HG03442 (cell line): ENCODE data around the gene CALHM3.
"Not testable (repeated sequence)": the region's sequence is repeated elsewhere in the genome, so short reads cannot be mapped to it uniquely, and the experiment has no call there.

Experiments
- ATAC-seq: cut with Tn5 transposase; IDR thresholded peaks from one replicate; pipeline ENCODE4 v1.9.1; 2021; ENCODE audit warnings: mild to moderate bottlenecking, moderate library complexity; ENCODE audit not compliant: unreplicated experiment

CALHM3 gene, protein sequence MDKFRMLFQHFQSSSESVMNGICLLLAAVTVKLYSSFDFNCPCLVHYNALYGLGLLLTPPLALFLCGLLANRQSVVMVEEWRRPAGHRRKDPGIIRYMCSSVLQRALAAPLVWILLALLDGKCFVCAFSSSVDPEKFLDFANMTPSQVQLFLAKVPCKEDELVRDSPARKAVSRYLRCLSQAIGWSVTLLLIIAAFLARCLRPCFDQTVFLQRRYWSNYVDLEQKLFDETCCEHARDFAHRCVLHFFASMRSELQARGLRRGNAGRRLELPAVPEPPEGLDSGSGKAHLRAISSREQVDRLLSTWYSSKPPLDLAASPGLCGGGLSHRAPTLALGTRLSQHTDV

DNA sequence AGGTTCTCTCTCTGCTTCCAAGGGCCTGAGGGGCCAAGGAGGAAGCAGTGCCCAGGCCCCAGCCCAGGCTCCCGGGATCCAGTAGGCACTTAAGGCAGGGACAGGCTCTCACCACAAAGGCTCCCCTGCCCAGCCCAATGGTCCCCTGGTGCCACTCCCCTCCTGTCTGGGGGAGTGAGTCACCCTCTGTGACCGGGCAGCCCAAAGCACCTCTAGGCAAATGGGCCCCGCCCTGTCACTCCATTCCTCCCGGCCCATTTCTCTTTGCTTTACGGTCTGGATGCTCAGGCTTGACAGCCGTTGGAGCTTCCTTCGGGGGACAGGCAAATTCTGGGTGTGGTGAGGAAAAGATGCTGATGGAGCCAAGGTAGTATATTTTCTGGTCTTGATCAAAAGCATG lies at the start of gene CALHM3:
Gene CALHM3 (minus strand): TSS at position 106 of the 400 bp plus-strand sequence. CDS start 208 bp downstream, outside the sequence.
- no peak for ATAC-seq

DNA sequence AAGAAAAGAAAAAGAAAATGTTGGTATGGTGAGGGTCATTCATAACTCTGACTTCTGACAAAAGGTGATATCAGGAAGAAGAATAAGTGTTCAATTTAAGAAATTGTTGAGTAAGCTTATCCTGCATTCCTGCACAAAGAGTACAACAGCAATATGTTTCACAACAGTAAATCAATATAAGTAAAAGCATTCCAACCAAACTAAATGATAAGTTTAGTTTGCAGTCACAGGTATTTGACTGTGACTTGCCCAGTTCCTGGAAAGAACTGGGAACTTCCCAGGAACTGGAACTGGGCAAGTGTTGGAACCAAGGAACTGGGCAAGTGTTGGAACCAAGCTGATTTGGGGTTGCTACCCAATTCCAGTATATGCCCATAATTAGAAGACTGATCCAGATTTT lies 49.5 kb upstream of the CALHM3 start:
- ATAC-seq = no peak

DNA sequence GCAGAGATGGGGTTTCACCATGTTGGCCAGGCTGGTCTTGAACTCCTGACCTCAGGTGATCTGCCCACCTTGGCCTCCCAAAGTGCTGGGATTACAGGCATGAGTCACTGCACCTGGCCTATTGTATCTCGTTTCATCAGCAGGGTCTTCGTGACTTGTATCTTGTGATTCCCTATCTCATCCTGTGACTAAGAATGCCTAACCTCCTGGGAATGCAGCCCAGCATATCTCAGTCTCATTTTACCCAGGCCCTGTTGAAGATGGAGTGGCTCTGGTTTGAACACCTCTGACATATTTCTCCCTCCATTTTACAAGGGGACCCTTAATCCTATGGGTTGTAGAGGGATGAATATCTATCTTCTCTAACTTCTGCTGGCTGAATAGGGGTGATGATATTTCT lies 48.4 kb upstream of the CALHM3 start:
- ATAC-seq = not testable (repeated sequence)

DNA sequence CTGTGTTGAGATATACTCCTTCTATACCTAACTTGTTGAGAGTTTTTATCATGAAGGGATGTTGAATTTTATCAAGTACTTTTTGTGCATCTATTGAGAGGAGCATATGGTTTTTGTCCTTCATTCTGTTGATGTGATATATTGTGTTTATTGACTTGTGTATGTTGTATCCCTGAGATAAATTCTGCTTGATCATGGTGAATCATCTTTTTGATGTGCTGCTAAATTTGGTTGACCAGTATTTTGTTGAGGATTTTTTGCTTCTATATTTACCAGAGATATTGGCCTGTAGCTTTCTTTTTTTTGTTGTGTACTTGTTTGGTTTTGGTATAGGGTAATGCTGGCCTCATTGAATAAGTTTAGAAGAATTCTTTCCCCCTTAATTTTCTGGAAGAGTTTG lies 46.9 kb upstream of the CALHM3 start:
- ATAC-seq = no peak

DNA sequence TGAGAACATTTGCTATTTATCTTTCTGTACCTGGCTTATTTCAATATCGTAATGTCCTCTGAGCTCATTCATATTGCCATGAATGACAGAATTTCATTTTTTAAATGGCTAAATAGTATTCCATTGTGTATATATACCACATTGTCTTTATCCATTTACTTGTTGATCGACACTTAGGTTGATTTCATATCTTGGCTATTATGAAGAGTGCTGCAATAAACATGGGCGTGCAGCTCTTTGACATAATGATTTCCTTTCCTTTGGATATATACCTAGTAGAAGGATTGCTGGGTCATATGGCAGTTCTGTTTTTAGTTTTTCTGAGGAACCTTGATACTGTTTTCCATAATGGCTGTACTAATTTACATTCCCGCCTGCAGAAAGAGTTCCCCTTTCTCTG lies 44.6 kb upstream of the CALHM3 start:
- no peak for ATAC-seq

DNA sequence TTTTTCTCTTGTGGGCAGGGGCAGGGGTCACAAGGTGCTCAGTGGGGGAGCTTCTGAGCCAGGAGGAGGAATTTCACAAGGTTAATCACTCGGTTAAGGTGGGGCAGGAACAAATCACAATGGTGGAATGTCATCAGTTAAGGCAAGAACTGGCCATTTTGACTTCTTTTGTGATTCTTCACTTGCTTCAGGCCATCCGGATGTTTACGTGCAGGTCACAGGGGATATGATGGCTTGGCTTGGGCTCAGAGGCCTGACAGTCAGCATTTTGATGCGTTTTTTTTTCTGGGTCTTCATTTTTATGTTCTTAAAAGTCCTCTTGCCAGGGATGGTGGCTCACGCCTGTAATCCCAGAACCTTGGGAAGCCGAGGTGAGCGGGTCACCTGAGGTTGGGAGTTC lies 43.0 kb upstream of the CALHM3 start:
- ATAC-seq = not testable (repeated sequence)

DNA sequence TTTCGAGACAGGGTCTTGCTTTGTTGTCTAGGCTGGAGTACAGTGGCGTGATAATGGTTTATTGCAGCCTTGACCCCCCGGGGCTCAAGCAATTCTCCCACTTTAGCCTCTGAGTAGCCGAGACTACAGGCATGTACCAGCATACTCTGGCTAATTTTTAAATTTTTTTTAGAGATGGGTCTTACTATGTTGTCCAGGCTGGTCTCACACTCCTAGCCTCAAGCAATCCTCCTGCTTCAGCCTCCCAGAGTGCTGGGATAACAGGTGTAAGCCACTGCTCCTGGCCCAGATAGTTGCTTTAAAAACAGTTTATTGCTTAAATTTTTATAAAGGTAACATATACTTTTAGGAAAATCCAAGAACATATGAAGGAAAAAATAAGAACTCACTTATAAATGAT lies 40.8 kb upstream of the CALHM3 start:
- no peak for ATAC-seq

DNA sequence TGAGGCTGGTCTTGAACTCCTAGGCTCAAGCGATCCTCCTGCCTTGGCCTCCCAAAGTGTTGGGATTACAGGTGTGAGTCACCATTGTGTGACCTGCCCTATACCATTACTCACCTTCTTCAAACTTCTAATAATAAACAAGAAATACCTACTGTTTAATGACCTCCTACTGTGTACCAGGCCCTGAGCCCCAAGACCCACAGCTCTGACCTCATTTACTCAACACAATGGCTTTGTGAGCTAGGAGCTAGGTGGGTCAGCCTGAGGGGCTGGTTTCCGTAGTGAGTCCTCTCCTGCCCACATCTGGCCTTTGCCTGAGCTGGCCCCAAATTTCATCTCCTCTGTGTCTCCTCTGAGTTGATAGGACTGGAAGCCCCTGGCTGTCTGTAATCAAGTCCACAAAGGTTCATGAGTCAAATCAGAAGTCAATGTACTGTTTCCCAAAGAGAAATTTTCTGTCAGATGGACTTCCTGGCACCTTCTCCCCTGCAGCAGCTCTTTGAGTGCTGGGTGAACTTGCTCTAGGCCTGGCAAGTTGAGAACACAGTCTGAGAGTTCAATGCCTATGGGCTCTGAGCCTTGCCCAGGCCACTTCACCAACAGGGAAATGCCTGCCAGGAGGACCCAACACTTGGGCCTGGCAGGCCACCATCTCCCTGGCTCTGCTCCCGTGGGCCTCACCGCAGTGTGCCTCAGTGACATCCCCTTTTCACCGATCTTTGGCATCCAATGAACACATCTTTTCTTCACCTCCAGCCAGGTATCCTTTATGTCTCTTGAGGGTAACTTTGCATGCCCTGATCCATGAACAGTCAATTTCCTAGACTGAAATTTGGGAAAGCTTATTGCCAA lies 38.4 kb upstream of the CALHM3 start:
- no peak for ATAC-seq

DNA sequence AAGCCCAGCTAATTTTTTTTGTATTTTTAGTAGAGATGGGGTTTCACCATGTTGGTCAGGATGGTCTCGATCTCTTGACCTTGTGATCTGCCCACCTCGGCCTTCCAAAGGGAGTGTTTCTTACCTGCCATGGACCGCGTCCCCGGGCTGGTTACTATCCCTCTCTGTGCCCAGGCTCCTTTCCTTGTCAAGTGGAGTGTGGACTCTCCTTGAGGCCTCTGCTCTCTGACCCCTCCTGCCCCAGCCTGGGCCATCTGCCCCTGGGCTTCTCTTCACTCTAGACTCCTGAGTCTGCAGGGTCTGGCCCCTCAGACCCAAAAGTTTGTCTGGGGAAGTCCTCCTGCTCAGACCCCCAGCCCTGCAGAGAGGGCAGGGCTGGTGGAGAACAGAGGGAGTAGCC lies 35.2 kb upstream of the CALHM3 start:
- ATAC-seq = no peak

DNA sequence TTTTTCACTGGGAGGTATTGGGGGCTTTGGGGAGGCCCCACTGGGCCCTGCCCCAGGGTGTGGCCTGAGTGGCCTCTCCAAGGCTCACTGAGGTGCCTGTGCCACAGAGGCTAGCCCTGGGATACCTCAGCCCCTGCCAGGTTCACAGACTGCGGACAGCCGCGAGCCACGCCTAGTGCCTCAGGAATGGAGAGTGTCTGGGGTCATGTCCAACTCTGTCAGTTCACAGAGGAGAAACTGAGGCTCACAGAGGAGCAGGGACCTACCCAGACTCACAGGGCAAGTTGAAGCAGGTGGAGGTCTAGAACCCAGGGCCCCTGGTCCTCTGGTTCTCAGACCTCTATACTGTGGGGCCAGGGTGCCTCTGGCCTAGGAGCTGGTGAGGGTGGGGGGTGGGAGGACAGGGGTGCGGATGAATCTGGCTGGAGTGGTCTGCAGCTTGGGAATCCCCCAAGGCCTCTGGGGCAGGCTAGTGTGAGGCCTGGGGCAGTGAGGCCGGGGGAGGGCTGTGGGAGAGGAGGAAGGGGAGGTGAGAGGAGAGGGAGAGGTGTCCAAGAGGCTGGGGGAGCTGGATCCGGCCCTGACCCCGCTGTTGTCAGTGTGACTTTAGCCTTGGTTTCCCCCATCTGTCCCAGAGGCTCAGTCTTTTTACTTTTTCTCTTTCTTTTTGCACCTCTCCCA lies 34.5 kb upstream of the CALHM3 start:
- no peak for ATAC-seq

DNA sequence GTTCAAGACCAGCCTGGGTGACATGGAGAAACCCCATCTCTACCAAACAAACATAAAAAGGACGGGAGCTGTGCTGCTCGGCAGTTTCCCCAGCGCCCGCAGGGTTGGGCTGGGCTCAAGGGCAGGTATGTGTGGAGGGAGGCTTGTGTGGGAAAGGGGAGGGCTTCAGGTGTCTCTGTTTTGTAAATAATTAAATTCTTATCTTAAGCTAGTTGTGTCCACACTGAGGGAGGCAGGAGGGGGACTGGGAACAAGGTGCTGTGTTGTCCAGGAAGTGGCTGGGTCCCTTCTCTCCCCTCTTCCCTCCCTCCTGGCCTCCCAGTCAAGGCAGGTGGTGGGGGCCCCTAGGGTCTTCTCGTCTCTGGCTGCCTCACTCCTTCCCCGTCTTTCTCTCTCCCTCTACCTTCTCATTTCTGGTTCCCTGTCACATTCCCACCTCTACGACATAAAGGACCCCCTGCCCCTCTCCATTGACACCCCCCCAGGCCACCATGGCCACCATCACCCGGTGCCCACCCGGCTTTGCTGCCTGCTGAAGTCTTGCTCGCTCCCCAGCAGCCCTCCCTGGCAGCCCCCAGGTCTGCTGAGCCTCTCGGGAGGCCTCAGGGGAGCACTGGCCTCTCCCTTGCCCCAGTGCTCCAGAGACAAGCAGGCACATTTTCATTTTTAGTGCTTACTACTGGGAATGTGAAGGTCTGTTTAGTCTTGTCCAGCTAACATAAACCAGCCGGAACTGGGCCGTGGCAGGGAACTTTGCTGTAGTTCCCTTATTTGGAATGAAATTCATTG lies 33.7 kb upstream of the CALHM3 start:
- ATAC-seq = no peak

DNA sequence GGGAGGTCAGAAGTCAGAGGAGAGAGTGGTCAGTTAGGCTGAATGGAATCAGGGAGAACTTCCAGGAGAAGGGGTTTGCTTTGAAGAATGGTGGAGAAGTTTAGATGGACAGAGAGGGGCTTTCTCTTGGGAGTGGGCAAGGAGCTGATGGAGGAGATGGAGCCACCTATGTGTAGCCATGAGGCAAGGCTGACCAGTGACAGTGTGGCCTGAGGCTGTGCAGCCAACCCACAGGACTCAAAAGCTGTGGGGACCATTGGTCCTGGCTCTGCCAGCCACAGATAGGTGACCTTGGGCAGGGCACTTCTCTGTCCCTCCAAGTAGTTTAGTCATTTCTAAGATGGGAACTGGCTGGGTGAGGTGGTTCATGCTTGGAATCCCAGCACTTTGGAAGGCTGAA lies 33.1 kb upstream of the CALHM3 start:
- ATAC-seq = no peak

DNA sequence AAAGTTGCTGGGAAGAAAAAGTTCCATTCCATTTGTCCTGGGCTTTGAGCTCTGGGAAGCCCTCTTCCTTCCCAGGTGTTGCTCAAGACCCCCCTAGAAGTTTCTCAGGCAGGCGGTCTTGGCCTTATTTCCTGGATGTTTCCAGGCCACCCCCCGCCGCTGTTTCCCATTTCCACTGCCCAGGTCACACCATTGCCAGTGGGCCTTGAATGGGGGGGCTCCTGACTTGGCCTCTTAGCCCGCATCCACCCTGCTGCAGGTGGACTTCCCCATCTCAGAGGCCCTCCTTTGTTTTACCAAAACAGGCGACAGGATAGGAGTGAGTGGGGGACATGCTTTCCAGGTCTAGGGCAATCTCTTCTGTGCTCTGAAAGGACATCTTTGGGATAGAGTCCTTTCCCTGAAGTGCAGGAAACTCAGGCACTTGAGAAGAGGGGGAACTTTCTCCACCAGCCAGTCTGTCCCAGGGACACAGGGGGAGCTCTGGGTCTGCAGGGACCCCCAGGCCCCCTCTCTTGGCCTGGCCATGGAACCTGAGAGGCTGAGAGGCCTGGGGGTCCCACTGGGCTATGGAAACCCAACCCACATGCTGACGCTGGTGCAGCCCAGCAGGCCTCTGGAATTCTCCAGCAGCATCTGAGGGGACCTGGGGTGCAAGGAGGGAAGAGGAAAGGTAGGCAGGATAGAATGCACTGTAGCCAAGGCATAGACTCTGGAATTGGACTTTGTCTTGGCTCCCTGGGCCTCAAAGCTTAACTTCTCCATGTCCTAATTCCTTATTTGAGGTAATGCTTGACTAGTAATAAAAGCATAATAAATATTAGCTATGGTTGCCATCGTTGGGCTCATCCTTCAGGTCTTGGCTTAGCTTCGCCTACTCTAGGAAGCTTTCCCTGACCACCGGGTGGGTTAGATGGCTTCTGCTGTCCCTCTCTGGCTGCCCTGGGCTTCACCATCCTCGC lies 32.0 kb upstream of the CALHM3 start:
- ATAC-seq = no peak

DNA sequence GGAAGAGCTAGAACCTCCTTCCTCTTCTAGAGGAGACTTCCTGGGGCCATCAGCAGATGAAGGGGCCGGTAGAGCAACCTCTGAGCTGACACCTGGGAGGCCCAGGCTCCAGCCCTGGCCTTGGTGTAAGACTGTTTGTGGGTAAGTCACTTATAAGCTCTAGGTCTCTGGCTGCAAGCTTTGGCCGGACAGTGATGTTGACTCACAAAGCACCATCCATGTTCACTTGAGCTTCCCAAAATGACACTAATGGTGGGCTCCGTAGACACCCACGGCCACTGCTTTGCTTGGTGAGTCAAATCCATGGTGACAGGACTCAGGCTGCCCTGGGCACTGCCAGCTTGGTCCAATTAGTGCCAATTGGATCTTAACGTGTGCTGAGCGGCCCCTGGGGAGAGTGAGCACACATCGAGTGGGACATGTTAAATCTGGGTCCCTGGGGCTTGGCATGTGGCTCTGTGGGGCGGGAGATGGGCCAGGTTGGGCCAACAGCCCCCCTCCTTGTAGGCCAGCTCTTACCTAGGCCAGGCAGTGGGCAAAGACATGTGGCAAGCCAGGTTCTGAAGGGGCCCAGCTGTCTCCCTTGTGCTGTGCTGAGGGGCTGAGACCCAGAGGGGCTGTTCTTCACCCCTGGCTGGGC lies 31.1 kb upstream of the CALHM3 start:
- no peak for ATAC-seq

DNA sequence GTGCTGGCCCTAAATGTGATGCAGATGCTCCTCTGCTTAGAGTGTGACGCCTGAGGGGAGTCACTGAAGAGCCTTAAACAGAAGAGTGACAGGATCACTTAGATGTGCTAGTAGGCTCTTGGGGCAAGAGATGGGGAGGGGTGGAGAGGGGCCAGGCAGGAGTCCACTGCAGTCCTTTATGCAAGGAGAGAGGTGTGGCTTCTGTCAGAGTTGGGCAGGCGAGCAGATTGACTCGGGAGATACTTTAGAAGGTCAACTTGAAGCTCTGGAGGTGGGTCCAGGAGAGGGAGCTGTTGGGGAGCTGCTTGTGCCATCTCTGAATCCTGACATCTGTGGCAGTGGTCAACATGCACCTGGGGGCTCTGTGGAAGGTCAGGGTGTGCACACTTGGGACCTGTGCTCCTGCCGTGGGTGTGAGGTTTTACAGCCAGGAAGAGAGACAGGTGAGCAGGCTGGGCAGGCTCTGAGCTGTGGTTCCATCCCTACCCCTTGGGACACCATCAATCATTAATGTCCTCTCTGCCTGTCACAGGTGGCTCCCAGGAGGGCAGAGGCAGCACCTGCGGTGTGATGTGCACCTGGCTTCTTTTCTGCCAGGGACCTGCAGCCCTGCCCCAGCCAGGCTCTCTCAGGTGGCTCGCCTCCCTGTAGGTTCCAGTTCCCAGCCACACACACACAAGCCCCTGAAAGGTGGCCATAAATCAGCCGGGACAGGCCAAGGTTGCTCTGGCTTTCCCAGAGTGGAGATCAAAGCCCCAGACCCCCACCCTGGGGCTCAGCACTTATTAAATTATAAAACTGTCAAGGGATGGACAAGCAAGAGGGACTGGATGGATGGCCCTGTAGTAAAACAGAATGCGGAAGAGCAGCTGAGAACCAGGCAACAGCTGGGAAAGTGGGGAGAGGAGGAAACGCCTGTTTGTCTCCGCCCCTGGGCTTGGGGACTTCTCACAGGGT lies 28.5 kb upstream of the CALHM3 start:
- ATAC-seq = no peak

DNA sequence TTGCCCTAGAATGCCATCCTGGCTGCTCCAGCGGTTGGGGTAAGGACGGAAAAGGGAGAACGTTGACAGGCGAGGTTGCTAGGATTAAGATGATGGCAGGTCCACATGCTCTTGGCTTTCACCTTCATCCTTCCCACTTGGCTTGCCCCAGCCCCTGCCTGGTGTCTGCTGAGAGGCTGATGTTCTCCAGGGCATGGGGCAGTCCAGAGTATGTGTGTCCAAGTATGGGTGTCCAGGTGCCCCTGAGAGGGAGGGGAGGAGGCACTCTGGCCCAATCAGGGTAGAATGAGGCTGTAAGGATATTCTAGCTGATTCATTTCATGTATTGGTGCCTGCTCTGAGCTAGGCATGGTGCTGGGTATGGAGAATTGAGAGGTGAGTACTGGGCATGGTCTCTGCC lies 27.0 kb upstream of the CALHM3 start:
- no peak for ATAC-seq

DNA sequence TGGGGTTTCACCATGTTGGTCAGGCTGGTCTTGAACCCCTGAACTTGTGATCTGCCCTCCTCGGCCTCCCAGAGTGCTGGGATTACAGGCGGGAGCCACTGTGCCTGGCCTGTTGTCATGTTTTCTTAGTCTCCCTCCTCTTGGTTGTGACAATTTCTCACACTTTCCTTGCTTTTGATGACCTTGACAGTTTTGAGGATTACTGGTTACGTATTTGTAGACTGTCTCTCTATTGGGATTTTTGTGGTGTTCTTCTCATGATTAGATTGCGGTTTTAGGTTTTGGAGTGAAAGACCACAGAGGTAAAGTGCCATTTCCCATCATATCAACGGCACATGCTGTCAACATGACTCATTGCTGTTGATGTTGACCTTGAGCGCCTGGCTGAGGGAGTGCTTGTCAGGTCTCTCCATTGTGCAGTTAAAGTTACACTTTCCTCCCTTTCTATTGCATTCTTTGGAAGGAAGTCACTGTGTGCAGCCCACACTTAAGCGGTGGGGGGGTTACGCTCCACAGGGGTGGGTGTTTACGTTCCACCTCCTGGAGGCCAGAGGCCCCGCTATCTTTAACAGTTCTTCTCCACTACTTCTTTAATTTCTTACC lies 25.2 kb upstream of the CALHM3 start:
- ATAC-seq = no peak

DNA sequence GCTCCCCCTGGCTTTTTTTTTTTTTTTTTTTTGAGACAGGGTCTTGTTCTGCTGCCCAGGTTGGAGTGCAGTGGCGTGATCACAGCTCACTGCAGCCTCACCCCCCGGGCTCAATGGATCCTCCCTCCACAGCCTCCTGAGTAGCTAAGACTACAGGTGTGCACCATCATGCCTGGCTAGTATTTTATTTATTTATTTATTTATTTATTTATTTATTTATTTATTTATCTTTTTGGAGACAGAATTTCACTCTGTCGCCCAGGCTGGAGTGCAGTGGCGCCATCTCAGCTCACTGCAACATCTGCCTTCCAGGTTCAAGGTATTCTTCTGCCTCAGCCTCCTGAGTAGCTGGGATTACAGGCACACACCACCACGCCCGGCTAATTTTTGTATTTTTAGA lies 24.7 kb upstream of the CALHM3 start:
- not testable (repeated sequence) for ATAC-seq
